K562 (cell line): Measurements from ENCODE around the gene RBM22. TPM values are rescaled to one million over a fixed set of nuclear protein-coding genes. Genes with fewer than 3 reads are reported as not detected.

Source experiments
- BHLHE40 ChIP-seq: IDR thresholded peaks from 2 replicates; pipeline ENCODE4 v1.6.1; 2011; ENCODE audit warnings: low read length, improper control_type of control experiment
- BRF1 ChIP-seq: IDR thresholded peaks from 3 replicates; pipeline ENCODE4 v1.6.1; 2011; ENCODE audit warnings: borderline replicate concordance, mild to moderate bottlenecking; ENCODE audit not compliant: insufficient read length; ENCODE audit errors: extremely low read depth
- CEBPG ChIP-seq, 3 experiments: fragments of 200-800 bp in 1 of 3; sonication (Bioruptor generic) in 1 of 3; sonication (generic) in 1 of 3; formaldehyde crosslinking in 1 of 3; IDR thresholded peaks in 2 of 3; conservative IDR thresholded peaks in 1 of 3; 2 replicates each; pipeline versions ENCODE4 v1.6.1 to v1.8.0; 2016 to 2022; ENCODE audit warnings: missing compliant biosample characterization in 2 of 3, missing genetic modification characterization in 2 of 3, mild to moderate bottlenecking in 1 of 3, missing genetic modification reagents in 1 of 3
- ELK1 ChIP-seq: sonication (generic); formaldehyde crosslinking; IDR thresholded peaks from 2 replicates; pipeline ENCODE4 v1.8.1; 2022; ENCODE audit warnings: missing genetic modification reagents
- ETV5 ChIP-seq: sonication (generic); formaldehyde crosslinking; IDR thresholded peaks from 2 replicates; pipeline ENCODE4 v1.4.0; 2020; ENCODE audit warnings: low read depth, mild to moderate bottlenecking, missing genetic modification reagents
- KDM5B ChIP-seq: fragments of 200-600 bp; sonication (generic); IDR thresholded peaks from 2 replicates; pipeline ENCODE4 v1.6.1; 2012; ENCODE audit warnings: low read depth, mild to moderate bottlenecking, moderate library complexity, low read length, control low read depth, inconsistent platforms; ENCODE audit not compliant: insufficient replicate concordance
- MED1 ChIP-seq: sonication (generic); formaldehyde crosslinking; IDR thresholded peaks from 2 replicates; pipeline ENCODE4 v1.8.1; 2023; ENCODE audit warnings: missing genetic modification reagents, borderline replicate concordance
- NBN ChIP-seq: fragments of 450-650 bp; IDR thresholded peaks from 2 replicates; pipeline ENCODE4 v1.6.1; 2016; ENCODE audit warnings: low read depth, mild to moderate bottlenecking
- NR2C1 ChIP-seq, 2 experiments: fragments of 450-650 bp; IDR thresholded peaks; 2 replicates each; pipeline ENCODE4 v1.6.1; 2017; ENCODE audit warnings: mild to moderate bottlenecking in 2 of 2, antibody characterized with exemption in 1 of 2, inconsistent platforms in 1 of 2, missing compliant biosample characterization in 1 of 2, missing genetic modification characterization in 1 of 2
- PCBP1 ChIP-seq: fragments of 200-400 bp; formaldehyde crosslinking; IDR thresholded peaks from 2 replicates; pipeline ENCODE4 v1.6.1; 2018; ENCODE audit warnings: mild to moderate bottlenecking, low read depth, low read length; ENCODE audit not compliant: poor library complexity, severe bottlenecking
- RBM39 ChIP-seq: fragments of 200-400 bp; formaldehyde crosslinking; optimal IDR thresholded peaks from 2 replicates; pipeline ENCODE3; 2018; ENCODE audit warnings: low read depth, low read length
- SMARCA5 ChIP-seq: fragments of 450-650 bp; IDR thresholded peaks from 2 replicates; pipeline ENCODE4 v1.6.1; 2016
- SPI1 ChIP-seq: IDR thresholded peaks from 2 replicates; pipeline ENCODE4 v1.6.1; 2011; ENCODE audit warnings: low read depth, low read length, control low read depth, borderline replicate concordance
- TCF7 ChIP-seq: sonication (generic); IDR thresholded peaks from 2 replicates; pipeline ENCODE4 v1.6.1; 2016; ENCODE audit warnings: antibody characterized with exemption, borderline replicate concordance
- THRB ChIP-seq: fragments of 450-650 bp; formaldehyde crosslinking; conservative IDR thresholded peaks from 2 replicates; pipeline ENCODE4 v1.4.0; 2022; ENCODE audit warnings: mild to moderate bottlenecking, missing genetic modification characterization
- ZMIZ1 ChIP-seq, 2 experiments: fragments of 150-350 bp in 1 of 2; IDR thresholded peaks; 2 replicates each; pipeline ENCODE4 v1.6.1; 2012 to 2016; ENCODE audit warnings: low read depth in 2 of 2, low read length in 2 of 2, mild to moderate bottlenecking in 1 of 2, moderate library complexity in 1 of 2
- ZNF282 ChIP-seq: sonication (generic); formaldehyde crosslinking; IDR thresholded peaks from 2 replicates; pipeline ENCODE4 v1.8.1; 2023; ENCODE audit warnings: missing genetic modification reagents
- ZNF644 ChIP-seq: fragments of 200-800 bp; sonication (Bioruptor generic); IDR thresholded peaks from 2 replicates; pipeline ENCODE4 v1.6.1; 2016; ENCODE audit warnings: low read depth, missing genetic modification characterization, missing compliant biosample characterization
- ZNF699 ChIP-seq: fragments of 250-450 bp; sonication (Bioruptor Pico); IDR thresholded peaks from 2 replicates; pipeline ENCODE4 v1.8.0; 2021; ENCODE audit warnings: mild to moderate bottlenecking, moderate library complexity; ENCODE audit not compliant: insufficient replicate concordance
- polyA plus RNA-seq, 8 experiments: library from polyadenylated mRNA; depleted of rRNA in 4 of 8; stranded (reverse) in 5 of 8; unstranded in 3 of 8; fragments of >200 nt; fragmentation: Nextera tagmentation in 2 of 8; fragmentation: Illumina TruSeq in 1 of 8; extraction: Ambion mirVana in 2 of 8; extraction: Trizol in 1 of 8; gene quantifications; 2 replicates each; pipeline versions ENCODE4 v1.2.1 to v1.2.3, GENCODE V29; 2011 to 2014; ENCODE audit warnings: inconsistent platforms in 1 of 8, missing spikeins in 1 of 8
- total RNA-seq, 7 experiments: library from RNA; depleted of rRNA in 6 of 7; stranded (reverse); fragments of >200 nt in 6 of 7; fragmentation: Illumina TruSeq in 2 of 7; extraction: Trizol in 2 of 7; gene quantifications; 2 replicates each; pipeline versions ENCODE4 v1.2.1 to v1.2.3, GENCODE V29; 2011 to 2021; ENCODE audit warnings: low replicate concordance in 1 of 7
- TF ChIP-seq, protein P1 (sequence below): fragments of 450-650 bp; IDR thresholded peaks from 2 replicates; pipeline ENCODE4 v1.6.1; 2016

The RBM22 gene
- total and polyA plus RNA-seq, 9 of the 15 experiments (the other 6 are each of a cell fraction or from before 2014, with no cell fraction given), result 31.3 to 82.2 (median 44.8) TPM

- no peak for TF ChIP-seq PCBP1
- TF ChIP-seq ELK1 (CRISPR knock-in tag), result no peak
- no peak for TF ChIP-seq TCF7
- no peak for TF ChIP-seq BHLHE40
- TF ChIP-seq, protein P1, sequence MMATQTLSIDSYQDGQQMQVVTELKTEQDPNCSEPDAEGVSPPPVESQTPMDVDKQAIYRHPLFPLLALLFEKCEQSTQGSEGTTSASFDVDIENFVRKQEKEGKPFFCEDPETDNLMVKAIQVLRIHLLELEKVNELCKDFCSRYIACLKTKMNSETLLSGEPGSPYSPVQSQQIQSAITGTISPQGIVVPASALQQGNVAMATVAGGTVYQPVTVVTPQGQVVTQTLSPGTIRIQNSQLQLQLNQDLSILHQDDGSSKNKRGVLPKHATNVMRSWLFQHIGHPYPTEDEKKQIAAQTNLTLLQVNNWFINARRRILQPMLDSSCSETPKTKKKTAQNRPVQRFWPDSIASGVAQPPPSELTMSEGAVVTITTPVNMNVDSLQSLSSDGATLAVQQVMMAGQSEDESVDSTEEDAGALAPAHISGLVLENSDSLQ, result peak; percentile 43; the same call in 1 of the 2 replicates
- no peak for TF ChIP-seq ZNF282
- TF ChIP-seq SPI1, result peak; percentile 37; the same call in 1 of the 2 replicates
- TF ChIP-seq THRB (CRISPR knock-in tag), result no peak
- TF ChIP-seq KDM5B, result peak; percentile 89
- no peak for TF ChIP-seq ZNF699 (CRISPR knock-in tag)
- TF ChIP-seq NR2C1 (IDR thresholded peaks at IDR 0.05), result no peak
- no peak; the same call in 1 of the 2 replicates for TF ChIP-seq NR2C1 (tag; IDR thresholded peaks at IDR 0.05)
- no peak for TF ChIP-seq BRF1
- 0 out of 2 replicates have a peak, but pooled peaks have one; percentile 47 for TF ChIP-seq SMARCA5
- TF ChIP-seq ZMIZ1 (IDR thresholded peaks at IDR 0.05; ENCODE audit: low read depth in 2 of 2, low read length in 2 of 2), result no peak
- TF ChIP-seq RBM39, result no peak
- TF ChIP-seq MED1 (CRISPR knock-in tag), result no peak
- TF ChIP-seq CEBPG (CRISPR knock-in tag; IDR thresholded peaks at IDR 0.05), result no peak
- no peak for TF ChIP-seq CEBPG (tag; conservative IDR thresholded peaks at IDR 0.05 in 1 of 2, IDR thresholded peaks at IDR 0.05 in 1 of 2)
- TF ChIP-seq ZNF644 (tag), result no peak
- TF ChIP-seq NBN, result no peak; the same call in 1 of the 2 replicates
- TF ChIP-seq ETV5 (CRISPR knock-in tag), result peak; percentile 96
These were observed at the start of gene RBM22 (continued) for GRCh38 chr5:150700594-150701377.
